Inferior parietal cortex (tissue), 1 donor: ENCODE data around the gene IL20.

Experiments
- DNase-seq: peaks from one replicate; pipeline ENCODE4 v3.0.0-alpha.2; 2016; ENCODE audit errors: extremely low spot score

The IL20 gene

DNA sequence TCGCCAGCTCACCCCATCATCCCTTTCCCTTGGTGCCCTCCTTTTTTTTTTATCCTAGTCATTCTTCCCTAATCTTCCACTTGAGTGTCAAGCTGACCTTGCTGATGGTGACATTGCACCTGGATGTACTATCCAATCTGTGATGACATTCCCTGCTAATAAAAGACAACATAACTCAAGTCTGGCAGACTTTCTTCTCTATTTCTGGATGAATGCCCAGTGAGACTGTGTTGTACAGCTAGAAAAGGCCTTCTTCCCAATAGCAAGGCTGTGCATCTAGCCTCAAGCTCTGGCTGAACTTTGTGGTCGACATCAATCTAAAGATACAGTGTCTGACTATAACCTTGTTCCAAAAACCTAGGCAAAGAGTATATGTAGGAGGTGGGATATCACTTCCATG is 38.3 kb downstream of the IL20 start:
- no peak for DNase-seq

DNA sequence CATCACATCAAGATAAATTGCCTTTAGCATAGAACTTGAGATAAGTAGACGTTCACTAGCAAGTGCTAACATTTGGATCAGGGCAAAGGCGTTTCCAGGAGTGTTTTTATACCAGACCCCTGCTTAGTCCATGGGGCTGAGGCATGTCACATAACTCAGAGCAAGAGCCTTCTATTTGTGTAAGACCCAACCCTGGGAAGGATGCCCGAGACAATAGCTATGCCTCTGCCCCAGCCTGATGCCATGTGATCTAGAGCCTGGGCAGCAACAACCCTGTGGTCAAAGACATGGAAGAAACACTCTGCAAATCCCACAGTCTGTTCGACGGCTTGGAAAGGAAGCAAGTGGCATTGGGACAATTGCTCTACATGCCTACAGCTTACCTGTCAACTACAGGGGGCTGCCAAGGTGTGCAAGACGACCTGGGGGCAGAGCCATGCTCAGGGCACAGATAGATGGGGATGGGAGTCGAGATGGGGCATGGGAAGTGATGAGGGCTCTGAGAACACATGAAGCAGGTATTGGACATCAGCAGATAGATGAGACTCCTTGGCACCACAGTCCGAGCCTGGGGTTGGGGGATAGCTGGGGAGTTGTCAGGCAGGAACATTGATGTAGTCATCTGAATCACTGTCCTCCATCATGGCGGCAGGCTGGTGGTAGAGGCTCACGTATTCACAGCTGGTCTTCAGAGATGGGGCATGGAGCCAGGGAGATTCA is 39.2 kb downstream of the IL20 start:
- no peak for DNase-seq

DNA sequence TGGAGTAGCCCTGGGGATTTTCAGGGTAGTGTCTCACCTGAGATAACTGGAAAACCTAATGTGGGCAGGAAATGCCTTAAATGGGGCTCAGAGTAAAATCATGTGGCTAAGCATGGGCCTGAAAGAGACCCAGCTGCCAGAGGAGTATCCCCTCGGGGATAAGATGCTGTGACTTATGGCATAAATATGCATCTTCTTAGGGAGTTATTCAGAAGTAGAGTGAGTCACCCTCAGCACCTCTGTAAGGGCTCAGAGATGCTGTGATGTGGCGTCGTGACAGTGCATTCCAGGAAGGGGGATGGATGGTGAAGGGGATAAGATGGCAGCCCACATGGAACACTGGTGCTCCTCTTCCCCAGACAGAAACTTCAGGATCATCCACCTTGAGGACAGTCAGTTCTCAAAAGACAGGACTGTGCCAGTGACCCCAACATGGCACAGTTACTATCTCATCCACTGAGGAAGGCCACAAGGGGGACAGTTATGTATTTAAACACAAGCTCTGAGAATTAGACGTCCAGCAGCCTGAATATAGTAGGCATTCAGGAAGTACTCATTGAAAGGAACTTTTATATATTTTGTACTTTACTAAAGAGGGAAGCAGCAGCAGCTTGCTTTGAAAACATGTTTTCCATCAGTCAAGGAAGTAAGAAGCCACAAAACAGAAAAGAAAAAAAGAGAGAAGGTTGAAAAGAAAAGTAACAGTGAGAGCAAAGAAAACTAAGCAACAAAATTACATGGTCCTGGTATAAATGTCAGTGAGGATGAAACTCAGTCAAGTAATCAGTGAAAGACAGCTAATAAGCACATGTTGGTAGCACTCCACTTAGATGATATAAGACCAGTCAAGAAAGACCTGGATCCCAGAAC is 40.1 kb downstream of the IL20 start:
- DNase-seq, result no peak

DNA sequence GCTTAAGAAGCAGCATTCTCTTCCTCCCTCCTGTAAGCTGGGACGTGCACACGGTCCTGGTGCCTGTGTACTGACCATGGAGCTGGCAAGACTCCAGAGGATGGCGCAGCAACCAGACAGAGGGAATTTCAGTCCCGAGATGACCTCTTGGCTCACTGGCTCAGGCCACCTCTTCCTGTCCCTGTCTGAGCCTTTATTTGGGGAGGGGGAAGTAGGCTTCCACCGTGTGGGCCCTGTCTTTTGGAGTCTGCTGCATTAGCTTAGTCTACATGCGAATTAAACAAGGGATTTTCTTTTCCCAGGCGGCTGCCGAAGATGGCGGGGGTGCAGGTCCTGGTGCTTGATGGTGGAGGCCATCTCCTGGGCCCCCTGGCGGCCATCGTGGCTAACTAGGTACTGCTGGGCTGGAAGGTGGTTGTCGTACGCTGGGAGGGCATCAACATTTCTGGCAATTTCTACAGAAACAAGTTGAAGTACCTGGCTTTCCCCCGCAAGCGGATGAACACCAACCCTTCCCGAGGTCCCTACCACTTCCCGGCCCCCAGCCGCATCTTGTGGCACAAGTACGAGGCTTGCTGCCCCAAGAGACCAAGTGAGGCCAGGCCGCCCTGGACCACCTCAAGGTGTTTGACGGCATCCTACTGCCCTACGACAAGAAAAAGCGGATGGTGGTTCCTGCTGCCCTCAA is 42.0 kb downstream of the IL20 start:
- DNase-seq, result no peak

DNA sequence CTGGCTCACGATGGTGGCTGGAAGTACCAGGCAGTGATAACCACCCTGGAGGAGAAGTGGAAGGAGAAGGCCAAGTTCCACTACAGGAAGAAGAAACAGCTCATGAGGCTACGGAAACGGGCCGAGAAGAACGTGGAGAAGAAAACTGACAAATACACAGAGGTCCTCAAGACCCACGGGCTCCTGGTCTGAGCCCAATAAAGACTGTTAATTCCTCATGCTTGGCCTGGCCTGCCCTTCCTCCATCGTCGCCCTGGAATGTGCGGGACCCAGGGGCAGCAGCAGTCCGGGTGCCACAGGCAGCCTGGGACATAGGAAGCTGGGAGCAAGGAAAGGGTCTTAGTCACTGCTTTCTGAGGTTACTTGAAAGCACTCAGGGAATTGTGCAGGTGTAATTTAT is 42.6 kb downstream of the IL20 start:
- DNase-seq, result no peak

DNA sequence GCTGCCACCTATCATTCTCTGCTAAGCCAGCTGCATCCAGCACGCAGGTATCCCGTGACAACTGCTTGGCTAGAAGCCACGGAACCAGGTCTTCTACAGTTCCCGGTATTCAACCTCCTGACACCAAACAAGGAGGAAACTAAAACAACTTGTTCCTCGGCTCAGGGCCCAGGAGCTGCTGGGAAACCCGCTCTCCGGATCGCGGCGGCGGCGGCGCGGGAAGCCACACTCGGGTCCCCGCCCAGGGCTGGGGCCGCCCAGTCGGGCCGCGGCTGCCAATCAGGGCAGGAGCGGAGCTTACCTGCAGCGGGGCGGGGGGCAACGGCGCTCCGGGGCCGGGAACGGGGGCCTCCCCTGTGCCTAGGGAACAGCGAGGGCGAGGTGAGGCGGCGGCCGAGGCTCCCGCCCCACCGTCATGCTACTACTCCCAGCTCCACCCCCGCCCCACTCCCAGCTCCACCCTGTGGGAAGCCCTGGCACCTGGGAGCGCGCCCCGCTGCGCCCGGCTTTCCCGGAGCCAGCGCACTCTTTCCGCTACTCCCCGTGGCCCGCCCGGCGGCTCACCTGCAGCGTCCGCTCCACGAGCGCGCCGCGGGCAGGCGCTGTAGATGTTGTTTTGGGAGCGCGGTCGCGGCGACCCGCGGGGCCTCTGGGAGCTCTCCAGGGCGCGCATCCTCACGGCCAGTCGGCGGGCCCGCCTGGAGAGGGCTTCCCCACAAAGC is 43.9 kb downstream of the IL20 start:
- no peak for DNase-seq

DNA sequence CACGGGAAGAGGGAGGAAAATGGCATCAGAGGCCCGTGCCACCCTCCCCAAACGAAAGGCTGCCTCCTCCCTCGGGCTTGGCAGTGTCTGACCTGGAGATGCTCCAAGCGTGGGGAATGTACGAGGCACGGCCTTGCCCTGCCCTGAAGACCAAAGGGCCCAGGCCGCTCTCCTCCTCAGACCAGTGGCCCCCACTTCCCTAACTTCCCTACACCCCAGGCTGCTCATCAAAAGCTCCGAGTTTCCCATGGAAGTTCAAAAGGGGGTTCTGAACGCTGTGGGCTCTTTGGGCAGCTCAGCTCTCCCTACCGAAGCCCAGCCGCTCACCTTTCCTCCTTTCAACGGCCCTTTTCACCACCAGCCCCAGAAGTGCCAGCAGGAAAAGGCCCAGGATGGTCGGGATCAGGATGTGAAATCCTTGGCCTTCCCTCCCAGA is 44.5 kb downstream of the IL20 start:
- DNase-seq, result no peak

DNA sequence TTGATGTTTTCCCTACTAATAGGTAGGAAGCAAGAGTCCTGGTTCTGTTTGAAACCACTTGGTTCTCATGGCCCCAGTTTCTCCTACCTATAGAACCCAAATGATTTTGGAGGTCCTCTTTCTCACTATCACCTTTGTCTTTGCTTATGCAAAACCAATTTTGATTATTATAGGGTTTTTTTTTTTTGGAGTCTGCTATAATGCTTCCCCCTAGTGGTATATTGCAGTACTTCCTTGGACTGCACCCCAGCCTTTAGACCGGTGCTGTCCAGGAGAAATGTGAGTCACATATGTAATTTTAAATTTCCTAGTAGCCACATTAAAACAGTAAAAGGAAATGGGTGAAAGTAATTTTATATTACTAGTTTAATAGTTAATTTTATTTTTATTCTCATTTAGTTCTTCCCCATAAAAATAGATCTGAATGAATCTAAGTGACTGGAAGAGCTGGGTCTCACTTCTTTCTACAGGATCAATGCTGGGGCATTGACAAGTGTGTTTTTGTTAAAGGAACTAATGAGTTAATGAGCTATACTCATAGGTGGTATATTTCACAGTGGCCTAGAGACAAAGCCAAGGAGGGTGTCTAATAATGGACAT is 45.7 kb downstream of the IL20 start:
- peak; percentile 61 for DNase-seq

DNA sequence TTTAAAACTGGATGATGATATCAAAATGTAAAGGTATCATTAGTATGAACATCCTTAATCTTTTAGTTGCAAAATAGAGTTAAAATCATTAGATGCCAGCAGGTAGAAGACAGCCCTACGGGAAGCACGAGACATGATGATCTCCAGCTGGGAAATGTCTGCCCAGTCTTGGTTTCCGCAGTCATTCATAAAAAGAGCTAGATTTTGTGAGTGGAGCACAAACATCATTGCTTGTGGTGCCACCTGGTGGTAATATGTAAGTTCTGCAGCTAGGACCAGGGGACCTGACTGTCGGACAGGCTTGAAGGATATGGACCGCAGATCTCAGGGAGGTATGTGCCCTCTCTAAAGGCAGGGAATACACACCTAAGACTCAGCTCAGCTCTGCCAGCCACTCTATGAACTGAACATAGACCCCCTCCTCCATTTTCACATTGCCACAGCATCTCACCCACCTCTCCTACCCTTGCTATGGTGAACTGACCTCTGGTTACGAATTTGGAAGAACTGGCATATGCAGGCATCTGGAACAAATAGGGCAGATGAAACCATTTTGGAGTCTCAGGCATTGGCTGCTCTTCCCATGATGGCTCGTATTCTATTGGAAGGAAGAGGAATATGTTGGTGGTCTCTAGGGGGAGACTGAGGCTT is 47.1 kb downstream of the IL20 start:
- DNase-seq, result peak; percentile 94

DNA sequence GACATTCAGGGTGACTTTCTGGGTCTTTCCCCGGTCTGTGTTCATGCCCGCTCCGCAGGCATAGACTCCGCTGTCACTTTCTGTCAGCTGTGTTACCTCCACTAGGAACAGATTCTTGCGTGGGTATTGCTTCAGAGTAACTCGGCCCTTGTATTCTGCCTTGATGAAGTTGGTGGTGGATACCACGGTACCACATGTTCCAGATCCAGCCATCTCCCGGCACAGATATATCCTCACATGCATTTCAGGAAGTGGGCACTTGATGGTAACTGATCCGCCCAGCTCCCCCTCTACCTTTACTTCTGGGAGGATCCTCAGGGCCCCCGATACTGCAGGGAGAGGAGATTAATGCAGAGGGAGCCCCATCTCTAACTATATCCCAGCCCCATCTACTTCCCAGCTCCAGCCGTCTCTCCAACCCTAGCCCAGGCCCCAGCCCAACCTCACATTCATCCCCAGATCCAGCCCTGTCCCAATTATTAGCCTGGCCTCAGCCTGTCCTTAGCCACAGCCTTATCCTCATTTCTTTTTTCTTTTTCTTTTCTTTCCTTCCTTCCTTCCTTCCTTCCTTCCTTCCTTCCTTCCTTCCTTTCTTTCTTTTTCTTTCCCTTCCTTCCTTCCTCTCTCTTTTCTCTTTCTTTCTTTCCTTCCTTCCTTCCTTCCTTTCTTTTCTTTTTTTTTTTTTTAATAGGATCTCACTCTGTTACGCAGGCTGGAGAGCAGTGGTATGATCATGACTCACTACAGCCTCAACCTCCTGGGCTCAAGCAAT is 48.5 kb downstream of the IL20 start:
- no peak for DNase-seq

DNA sequence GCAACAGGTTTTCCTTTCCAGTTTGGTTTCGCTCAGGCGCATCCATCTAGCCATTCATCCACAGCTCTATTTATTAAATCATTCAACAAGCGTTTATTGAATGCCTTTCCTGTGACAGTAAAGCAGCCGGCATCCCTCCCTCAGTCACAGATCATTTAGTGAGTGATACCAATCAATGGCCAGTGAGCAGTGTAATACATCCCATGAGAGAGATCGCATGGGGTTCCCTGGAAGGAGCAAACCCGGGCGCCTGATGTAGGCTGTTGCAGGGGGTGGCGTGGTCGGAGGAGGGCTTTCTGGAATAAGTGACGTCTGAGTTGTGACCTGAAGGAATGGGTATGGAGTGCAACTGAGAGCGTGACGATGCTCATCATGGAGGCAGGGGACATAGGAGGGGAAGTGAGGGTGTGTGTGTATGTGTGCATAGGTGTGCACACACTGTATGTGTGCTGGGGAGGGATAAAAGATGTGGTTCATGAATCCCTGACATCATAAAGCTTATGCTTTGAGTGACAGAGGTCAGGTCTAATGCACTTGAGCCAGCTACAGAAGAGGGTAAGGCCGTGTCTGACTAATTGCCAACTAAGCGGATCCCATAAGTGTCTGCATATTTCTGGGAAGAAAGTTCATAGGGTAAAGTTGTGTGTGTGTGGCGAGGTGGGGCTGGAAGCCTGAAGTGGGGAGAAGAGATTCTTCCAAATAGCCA is 49.8 kb downstream of the IL20 start:
- no peak for DNase-seq

DNA sequence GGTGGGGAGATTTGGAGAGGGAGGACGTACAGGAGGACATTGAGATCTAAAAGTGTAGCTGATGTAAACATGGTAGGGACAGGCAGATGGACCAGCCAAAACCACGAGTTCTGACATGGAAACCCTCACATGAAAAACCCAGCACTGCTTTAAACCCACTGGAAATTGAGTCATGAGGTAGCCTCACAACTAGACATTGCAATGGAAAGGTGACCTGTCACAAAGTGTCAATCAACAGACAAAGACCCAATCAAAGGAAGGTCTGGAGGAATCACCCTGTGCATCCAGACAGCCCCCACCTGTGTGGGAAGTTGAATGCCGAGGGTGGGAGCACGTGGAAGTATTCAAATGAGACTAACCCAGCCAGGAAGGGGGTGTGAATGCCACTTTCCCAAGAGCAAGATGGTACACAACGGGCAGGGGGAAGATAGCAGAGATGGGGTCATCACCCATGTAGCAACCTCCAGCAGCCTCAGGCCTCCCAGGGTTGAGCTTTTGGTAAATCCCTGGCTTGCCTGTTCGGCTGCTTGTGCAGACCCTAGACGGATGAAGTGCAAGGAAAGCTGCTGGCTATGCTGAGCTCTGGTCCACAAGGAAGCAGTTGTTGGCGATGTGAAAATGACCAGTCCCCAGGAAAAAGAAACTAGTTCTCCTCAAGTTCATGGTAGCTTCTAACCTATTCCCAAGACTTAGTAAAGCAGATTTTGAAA is 50.7 kb downstream of the IL20 start:
- no peak for DNase-seq

DNA sequence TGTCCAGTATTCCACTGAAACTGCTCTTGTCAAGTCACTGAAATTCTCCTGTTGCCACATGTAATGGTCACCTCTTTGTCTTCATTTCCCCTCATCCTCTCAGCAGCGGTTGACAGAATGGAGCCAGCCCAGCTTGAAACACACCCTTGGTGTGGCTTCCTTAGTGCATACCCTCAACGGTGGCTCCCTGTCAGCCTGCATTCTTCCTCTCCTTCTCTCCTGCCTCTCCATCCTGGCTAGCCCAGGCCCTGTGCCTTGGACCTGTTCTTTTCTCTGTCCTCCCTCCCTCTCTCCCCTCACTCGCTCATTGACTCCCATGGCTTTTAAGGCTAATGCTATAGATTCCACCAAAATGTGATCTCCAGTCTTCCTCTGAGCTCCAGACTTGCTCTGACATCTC is 52.7 kb downstream of the IL20 start:
- no peak for DNase-seq
